Hepatic stellate cell (primary cell): Measurements from ENCODE around the gene AOAH.

ENCODE experiments used
- DNase-seq: peaks from one replicate; pipeline ENCODE4 v3.0.0; 2011; ENCODE audit warnings: low spot score

AOAH gene

GRCh38 chr7:36723951-36724664 is at the start of gene AOAH:
Gene AOAH (minus strand): TSS chr7:36724494. CDS start chr7:36724148, 346 bp downstream.
- DNase-seq = no peak

GRCh38 chr7:36766451-36766850 is 42.2 kb upstream of the AOAH start:
- DNase-seq = no peak

- no peak for DNase-seq
Observed at GRCh38 chr7:36765605-36766004, 41.3 kb upstream of the AOAH start.

- DNase-seq = no peak
Observed at GRCh38 chr7:36764929-36765328, 40.6 kb upstream of the AOAH start.

DNA sequence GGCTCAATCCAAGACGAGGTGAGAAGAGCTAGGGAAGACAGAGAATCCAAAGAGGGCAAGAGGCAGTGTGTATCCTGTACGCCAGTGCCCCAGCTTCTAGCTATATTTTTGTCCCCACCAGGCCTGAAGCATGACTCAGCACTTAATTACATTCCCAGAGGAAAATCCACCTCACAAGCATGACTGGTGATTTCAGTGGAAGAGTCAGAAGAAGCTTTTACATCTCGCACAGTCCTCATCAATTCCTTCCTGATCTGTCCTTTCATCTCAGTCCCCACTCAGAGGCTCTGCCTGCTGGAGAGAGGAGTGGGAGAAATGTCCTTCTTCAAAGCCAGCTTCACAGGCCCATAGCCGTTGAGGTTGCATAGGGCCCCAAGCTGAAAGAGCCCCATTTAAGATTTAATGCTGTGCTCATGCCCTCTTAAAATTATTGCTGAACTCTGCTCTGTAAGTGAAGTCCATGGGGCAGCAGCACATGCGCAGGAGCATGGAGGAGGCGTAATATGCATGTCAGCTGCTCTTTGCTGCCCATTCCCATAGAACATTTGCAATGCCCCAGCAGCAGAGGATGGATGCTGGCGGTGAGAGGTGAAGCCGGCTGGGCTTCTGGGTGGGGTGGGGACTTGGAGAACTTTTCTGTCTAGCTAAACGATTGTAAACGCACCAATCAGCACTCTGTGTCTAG is 39.0 kb upstream of the AOAH start:
- DNase-seq = no peak

DNA sequence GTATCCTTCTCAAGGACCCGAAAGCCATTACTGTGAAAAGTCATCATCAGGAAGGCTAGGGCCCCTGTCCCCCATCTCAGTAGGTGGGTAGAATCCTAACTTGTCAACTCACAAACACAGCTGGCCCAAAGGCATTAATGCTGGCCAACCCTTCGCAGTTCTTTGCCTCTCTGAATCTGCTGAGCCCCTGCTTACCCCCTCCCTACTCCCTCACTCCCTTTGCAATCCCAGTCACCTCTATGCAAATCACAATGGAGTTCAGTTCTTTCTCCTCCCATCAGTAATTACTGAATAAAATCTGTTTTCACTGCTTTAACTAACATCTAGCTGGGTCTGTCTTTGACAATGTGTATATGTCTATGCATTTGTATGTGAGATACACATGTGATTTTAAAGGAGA is 38.1 kb upstream of the AOAH start:
- no peak for DNase-seq

DNA sequence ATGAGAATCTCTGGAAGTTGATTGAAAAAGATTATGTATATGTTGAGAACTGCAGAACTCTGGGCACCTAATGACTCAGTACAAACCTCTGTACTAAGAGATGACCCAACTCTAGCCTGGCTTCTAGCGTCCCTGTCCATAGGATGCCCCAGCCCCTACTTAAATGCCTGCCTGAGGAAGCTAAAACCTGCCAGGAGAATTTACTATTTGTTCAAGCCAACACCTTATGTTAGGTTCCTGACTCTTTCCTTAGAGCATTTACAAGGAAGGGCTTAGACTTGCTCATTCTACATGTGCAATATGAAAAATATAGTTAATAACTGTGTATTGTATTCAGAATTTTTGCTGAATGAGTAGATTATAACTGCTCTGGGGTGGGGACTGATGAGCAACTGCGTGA is 37.5 kb upstream of the AOAH start:
- no peak for DNase-seq

- DNase-seq = no peak
Observed at GRCh38 chr7:36760856-36761762, 36.8 kb upstream of the AOAH start.

GRCh38 chr7:36758879-36759278 is 34.6 kb upstream of the AOAH start:
- no peak for DNase-seq

- no peak for DNase-seq
Observed at GRCh38 chr7:36755484-36755883, 31.2 kb upstream of the AOAH start.

- DNase-seq = no peak
Observed at GRCh38 chr7:36752026-36752711, 27.9 kb upstream of the AOAH start.

DNA sequence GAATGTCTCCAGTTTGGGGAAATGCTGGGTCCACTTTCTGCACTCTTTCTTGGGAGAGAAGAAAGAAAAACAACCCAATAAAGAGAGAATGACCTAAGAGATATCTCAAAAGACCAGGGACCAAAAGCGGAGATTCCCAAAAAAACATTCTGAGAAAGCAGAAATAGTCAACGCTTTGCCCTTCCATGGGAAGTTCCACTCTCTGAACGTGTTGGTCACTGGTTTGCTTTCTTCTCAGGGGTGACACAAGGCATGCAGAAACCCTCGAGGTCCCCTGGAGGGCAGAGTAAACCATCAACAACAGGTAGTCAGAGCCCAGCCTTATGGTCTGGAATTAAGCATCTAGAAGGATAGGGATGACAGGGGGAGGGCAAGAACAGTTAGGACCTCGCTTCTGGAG is 26.2 kb upstream of the AOAH start:
- DNase-seq = no peak

DNA sequence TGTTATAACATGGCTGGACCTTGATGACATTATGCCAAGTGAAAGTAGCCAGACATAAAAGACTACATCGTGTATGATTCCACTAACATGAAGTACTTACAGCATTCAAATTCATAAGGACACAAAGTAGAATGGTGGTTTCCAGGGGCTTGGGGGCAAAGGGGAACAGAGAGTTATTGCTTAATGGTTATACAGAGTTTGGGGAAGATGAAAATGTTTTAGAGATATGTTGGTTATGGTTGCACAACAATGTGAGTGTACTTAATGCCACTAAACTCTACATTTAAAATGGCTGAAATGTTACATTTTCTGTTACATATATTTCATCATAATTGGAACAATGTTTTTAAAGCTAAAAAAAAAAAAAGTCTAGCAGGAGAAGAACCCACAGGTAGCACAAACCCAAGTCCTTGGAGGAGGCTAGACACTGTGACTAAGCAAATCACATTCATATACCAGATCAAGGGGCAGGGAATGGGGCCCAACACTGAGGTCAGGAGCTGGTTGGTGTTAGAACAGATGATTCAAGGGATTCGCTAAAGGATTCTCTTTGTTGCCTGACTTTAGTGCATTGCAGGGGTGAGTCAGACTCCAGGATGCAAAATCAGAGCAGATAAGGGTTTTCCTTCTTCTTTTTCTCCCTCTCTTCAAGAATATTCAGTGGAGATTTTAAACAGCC is 25.1 kb upstream of the AOAH start:
- no peak for DNase-seq

GRCh38 chr7:36748017-36748487 is 23.8 kb upstream of the AOAH start:
- DNase-seq = no peak

DNA sequence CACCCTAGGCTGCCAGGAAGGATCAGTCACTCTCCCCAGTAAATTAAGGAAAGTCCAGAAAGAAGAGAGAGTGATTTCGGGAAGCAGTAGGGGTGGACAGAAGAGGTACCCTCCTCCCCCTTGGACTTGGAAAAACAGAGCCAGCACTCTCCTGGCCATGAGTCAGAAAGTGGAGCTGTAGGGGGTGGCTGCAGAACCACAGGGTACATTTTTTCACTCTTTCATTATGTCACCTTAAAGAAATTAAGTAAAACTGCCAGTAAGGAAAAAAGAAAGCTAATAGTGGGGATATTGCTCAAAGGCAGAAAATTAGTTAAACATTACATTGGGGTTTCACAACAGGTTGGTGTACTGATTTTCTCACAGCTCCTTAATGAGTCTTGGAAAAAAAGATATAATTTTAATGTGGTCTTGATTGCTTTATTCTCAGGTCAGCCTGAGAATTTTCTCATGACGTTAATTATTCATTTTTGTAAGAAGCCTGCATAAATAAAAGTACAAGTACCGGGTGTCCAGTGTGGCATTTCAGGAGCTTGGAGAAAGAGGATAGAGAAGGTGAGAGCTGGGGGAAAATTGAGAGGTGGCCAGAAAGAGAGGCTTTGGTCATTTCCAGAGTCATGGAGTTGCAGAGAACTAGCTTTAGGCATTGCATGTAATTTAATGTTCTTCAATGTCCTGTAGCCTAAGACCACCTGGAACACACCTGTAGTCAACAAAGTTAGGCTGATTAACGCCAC is 23.2 kb upstream of the AOAH start:
- DNase-seq = no peak

DNA sequence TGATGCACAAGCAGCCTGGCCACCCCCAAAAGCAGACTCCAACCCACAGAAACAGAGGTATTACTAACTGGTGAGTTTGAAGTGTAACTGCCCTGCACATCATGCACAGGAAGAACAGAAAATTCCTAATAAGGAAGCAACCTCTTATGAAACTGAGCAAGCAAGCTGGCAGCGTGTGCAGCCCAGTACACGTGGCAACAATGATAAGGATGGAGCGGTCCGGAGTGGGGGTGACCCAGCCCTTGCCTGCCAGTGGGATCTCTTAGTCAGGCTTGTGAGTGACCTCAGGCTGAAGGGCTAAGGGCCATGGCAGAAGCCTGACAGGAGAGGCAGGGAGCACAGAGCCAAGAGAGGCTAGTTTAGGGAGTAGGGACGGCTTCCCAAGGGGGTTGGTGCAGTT is 22.1 kb upstream of the AOAH start:
- DNase-seq = no peak

- no peak for DNase-seq
Observed at GRCh38 chr7:36742911-36743775, 18.8 kb upstream of the AOAH start.

DNA sequence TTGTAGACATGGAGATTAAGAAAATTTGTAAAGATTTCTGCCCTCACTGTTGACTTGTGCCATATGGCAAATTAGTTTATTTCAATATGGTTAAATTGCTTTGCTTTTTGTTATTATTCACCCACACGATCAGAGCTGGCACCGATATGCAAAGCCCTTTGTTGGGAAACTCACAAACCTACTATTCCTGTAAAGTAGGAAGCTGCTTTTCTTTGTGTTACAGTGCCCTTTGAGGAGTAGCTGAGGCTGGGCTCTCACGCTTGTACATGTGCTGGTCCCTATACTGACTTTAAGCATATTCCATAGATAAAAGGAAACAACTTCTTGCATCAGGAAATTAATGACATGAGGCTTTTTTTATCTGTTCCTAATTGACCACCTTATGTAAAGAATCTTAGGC is 17.6 kb upstream of the AOAH start:
- no peak for DNase-seq

DNA sequence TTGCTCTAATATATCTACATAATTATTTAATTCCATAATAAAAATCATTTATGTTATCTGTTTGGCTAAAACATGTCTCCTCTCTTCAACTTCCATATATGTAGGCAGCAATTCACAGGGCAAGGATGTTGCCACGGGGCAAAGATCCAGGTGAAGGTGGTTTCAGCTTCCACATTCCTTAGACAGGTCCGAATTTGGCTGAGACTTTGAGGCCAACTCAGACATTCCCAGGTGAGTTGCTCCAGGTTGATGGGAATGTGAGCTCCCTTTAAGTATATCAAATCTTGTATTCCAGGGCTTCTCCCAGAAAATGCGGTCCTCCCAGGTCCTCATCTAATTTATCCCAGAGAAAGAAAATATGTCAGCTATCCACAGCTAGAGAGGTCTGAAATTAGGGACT is 15.1 kb upstream of the AOAH start:
- DNase-seq = no peak

GRCh38 chr7:36736899-36737211 is 12.6 kb upstream of the AOAH start:
- DNase-seq = no peak
